ENCODE data around the gene MXRA8.
A peak's percentile ranks its signal among the peaks of the same experiment; 100 is the strongest.

The MXRA8 gene

DNA sequence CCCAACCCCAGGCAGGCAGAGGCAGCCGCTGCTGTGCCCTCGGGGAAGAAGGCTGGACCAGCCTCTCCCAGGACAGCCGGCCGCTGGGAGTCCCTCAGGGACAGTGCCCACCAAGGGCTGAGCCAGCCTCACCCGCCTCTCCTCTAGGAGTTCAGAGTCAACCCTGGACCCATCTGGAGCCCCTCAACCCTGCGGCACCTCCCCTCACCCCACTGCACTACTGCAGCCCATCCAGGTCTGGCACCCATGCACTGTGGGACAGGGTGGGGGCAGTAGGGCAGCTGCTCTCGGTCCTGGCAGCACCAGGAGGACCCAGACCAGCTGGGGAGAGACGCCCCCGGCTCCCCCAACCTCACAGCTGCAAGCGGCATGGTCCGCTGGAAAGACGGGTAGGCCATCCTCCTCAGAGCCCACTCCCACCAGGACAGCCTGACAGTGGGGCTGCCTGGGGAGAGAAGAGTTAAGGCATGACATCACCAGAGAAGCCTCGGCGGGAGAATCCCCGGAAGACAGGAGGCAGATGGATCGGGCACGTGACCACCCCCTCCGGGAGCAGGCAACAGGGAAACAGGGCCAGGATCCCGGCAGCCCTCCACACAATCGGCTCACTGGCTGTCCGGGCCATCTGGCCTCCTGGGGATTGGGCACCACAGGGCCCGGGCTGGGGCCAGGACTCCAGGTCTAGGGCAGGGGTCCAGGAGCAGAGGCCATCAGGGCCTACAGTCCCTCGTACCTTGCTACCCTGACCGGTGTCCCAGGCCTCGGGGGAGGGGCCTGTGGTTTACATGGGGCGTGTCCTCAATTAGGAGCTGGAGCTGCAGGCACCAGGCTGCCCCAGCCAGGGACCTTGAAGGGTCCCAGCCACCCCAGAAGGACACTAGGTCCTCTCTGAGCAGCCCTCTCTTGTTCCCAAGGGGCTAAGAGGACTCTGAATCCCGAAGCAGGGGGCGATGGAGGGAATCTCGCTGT lies 53.7 kb downstream of the MXRA8 start:
- CTCF ChIA-PET, result interaction anchor here (0.6 kb wide), 1 partner anchor 14 kb away, joined by 3 read pairs; no protein-coding TSS in a partner anchor
- DNase-seq (ENCODE audit: extremely low spot score), result peak; percentile 57
- TF ChIP-seq FOXM1 (IDR thresholded peaks at IDR 0.05; ENCODE audit: borderline replicate concordance), result no peak
- TF ChIP-seq, protein P1, sequence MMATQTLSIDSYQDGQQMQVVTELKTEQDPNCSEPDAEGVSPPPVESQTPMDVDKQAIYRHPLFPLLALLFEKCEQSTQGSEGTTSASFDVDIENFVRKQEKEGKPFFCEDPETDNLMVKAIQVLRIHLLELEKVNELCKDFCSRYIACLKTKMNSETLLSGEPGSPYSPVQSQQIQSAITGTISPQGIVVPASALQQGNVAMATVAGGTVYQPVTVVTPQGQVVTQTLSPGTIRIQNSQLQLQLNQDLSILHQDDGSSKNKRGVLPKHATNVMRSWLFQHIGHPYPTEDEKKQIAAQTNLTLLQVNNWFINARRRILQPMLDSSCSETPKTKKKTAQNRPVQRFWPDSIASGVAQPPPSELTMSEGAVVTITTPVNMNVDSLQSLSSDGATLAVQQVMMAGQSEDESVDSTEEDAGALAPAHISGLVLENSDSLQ (IDR thresholded peaks at IDR 0.05), result no peak
- TF ChIP-seq BHLHE40 (IDR thresholded peaks at IDR 0.05; ENCODE audit: borderline replicate concordance), result no peak
- TF ChIP-seq L3MBTL2 (conservative IDR thresholded peaks at IDR 0.05), result peak; percentile 86
- POLR2A ChIA-PET, result interaction anchor here (0.7 to 2.3 kb wide), 5 partner anchors 11 to 103 kb away, joined by 3 to 8 read pairs (median 5); partner anchors contain the start of genes AURKAIP1, CCNL2 and UBE2J2

DNA sequence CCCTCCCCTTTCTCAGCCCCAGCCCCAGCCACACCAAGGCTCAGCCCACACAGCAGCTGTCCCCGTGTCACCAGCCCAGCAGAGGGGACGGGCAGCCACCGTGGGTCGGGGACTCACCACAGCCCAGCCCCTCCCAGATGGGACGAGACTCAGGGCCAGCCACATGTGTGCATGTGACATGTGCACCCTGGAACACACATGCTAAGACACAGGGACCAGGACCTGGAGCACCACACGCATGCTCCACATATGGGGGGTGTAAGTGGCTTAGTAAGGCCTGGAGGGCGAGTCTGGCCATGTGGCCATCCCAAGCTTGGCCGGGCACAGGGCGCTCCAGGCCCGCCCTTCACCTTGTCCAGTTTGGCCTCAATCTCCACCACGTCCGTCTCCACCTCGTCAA lies 54.6 kb downstream of the MXRA8 start:
- CTCF ChIA-PET, result interaction anchor here (0.6 kb wide), 1 partner anchor 13 kb away, joined by 3 read pairs; no protein-coding TSS in a partner anchor
- no peak for TF ChIP-seq L3MBTL2 (conservative IDR thresholded peaks at IDR 0.05)
- no peak for TF ChIP-seq NFRKB (IDR thresholded peaks at IDR 0.05)
- TF ChIP-seq SUZ12 (IDR thresholded peaks at IDR 0.05), result no peak
- no peak for TF ChIP-seq FOXK2 (IDR thresholded peaks at IDR 0.05)
- TF ChIP-seq SP1 (IDR thresholded peaks at IDR 0.05), result no peak
- POLR2A ChIA-PET, result interaction anchor here (2.3 kb wide), 1 partner anchor 12 kb away, joined by 8 read pairs; no protein-coding TSS in a partner anchor
- DNase-seq (ENCODE audit: extremely low spot score), result no peak

GRCh38 chr1:1302951-1303509 lies 55.3 kb downstream of the MXRA8 start:
- ChIA-PET POLR2A (no interaction called here), CTCF (no interaction called here)
- DNase-seq (ENCODE audit: extremely low spot score), result no peak
- TF ChIP-seq FOXM1 (IDR thresholded peaks at IDR 0.05; ENCODE audit: borderline replicate concordance), result no peak
- no peak for TF ChIP-seq SP1 (IDR thresholded peaks at IDR 0.05)
- TF ChIP-seq, protein P1 (IDR thresholded peaks at IDR 0.05), result no peak
- TF ChIP-seq BHLHE40 (IDR thresholded peaks at IDR 0.05; ENCODE audit: borderline replicate concordance), result no peak

All from HEK293T (cell line).